ENCODE results near the gene AHI1.

Gene AHI1

DNA sequence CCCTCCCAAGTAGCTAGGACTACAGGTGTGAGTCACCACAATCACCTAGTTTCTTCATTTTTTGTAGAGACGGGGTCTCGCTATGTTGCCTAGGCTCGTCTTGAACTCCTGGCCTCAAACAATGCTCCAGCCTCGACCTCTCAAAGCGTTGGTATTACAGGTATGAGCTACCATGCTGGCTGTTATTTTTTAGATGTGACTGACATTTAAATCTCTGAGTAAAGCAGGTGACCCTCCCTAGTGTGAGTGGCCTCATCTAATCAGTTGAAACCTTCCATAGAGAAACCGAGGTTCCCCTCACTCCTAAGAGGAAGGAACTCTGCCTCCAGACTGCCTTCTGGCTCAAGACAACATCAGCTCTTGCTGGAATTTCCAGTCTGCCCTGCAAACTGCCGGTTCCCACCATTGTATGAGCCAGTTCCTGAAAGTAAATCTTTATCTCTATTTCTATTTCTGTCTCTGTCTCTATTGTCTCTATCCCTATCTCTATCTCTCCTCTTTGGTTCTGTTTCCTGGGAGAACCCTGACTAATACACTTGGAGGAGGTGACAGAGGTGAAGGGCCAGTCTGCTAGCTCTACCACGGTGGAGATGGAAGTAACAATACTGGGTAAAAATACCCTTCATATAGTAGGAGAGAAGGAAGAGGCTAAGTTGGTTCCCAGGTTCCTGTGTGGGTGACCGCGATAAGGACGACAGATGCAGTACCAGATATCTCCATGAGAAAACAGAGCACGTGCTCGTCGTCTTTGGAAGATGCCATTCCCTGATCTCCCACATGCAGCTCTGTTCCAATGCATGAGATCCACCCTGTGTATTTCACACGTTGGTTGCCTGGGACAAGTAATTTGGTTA, 235.4 kb downstream of the AHI1 start:
- no peak overlapping the region for H3K4me3 ChIP-seq (ENCODE audit: low read depth, low read length)
- TF ChIP-seq, protein P1, sequence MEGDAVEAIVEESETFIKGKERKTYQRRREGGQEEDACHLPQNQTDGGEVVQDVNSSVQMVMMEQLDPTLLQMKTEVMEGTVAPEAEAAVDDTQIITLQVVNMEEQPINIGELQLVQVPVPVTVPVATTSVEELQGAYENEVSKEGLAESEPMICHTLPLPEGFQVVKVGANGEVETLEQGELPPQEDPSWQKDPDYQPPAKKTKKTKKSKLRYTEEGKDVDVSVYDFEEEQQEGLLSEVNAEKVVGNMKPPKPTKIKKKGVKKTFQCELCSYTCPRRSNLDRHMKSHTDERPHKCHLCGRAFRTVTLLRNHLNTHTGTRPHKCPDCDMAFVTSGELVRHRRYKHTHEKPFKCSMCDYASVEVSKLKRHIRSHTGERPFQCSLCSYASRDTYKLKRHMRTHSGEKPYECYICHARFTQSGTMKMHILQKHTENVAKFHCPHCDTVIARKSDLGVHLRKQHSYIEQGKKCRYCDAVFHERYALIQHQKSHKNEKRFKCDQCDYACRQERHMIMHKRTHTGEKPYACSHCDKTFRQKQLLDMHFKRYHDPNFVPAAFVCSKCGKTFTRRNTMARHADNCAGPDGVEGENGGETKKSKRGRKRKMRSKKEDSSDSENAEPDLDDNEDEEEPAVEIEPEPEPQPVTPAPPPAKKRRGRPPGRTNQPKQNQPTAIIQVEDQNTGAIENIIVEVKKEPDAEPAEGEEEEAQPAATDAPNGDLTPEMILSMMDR (IDR thresholded peaks at IDR 0.05; ENCODE audit: borderline replicate concordance, insufficient read depth, low read depth, low read length) = no peak

DNA sequence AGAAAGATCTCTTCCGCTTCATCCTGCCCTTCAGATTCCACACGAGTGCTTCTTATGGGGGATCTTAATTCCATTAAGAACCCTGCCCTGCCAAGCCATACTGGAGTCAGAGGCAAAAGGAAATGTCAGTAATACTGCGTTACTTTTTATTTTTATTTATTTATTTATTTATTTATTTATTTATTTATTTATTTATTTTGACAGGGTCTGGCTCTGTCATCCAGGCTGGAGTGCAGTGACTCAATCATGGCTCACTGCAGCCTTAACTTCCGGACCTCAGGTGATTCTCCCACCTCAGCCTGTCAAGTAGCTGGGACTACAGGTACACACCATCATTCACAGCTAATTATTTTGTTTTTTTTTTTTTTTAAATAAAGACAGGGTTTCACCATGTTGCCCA, 236.9 kb downstream of the AHI1 start:
- no peak overlapping the region for H3K4me3 ChIP-seq (ENCODE audit: low read depth, low read length)
- TF ChIP-seq, protein P1 (IDR thresholded peaks at IDR 0.05; ENCODE audit: borderline replicate concordance, insufficient read depth, low read depth, low read length) = no peak

DNA sequence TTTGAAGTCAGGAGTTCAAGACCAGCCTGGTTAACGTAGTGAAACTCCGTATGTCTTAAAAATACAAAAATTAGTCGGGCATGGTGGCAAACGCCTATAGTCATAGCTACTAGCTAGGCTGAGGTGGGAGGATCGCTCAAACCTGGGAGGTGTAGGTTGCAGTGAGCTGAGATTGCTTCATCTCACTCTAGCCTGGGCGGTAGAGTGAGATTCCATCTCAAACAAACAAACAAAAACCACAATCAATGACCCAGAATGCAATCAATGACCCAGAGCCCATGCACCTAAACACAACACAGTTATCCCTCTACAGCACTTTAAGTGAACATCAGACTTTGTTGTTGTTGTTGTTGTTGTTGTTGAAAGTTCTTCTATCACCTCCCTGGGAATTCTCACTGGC, 238.6 kb downstream of the AHI1 start:
- no peak overlapping the region for H3K4me3 ChIP-seq (ENCODE audit: low read depth, low read length)
- TF ChIP-seq, protein P1 (IDR thresholded peaks at IDR 0.05; ENCODE audit: borderline replicate concordance, insufficient read depth, low read depth, low read length) = no peak

DNA sequence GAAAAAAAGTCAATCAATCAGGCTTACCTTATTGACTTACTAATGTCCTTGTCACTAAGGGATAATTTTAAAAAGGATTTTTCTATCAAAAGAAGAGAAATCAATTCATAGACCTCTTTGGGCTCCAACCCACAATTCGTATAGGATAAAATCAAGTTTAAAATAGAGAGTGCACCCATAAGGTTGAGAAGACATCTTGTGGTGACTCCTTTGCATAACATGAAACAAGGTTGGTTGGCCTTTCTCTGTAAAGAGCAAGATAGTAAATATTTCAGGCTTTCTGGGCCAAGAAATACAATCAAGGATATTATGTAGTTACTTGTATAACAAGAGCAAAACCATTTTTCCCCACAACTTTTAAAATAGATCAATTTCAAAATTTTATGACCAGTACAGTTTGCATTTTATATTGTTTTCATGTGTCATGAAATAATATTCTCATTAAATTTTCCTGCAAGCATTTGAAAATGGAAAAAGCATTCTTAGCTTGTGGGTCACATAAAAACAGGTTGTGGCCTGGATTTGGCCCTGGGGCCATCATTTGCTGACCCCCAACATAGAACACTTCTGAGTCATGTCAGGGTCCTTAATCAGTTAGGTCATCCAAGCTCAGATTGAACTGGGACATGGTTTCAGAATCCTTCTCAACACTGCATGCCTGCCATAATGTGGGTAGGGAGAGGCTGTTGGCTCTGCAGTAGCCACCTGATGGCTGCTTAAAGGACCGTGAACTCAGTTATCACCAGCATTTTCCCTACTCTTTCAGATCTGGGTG, 239.7 kb downstream of the AHI1 start:
- H3K4me3 ChIP-seq (ENCODE audit: low read depth, low read length) = no peak overlapping the region
- TF ChIP-seq, protein P1 (IDR thresholded peaks at IDR 0.05; ENCODE audit: borderline replicate concordance, insufficient read depth, low read depth, low read length) = no peak

DNA sequence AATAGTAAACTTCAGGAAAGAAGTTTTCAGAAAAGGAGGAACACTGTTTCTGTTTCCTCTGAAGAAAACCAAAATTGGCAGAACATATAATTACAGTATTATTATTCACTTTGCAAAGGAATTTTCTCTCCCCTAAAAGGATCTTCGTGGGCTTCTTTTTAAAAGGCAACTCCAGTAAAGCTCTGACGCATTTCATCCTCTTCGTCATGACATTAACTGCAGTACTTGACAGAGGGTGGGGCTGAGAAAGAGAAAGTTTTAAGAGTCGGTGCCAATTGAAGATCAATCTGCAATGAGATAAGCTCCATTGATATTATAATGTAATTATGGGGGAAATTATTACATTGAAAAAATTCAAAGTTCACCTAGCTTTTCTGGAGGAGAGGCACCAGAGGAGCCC, 240.7 kb downstream of the AHI1 start:
- TF ChIP-seq, protein P1 (IDR thresholded peaks at IDR 0.05; ENCODE audit: borderline replicate concordance, insufficient read depth, low read depth, low read length) = no peak
- H3K4me3 ChIP-seq (ENCODE audit: low read depth, low read length) = no peak overlapping the region

DNA sequence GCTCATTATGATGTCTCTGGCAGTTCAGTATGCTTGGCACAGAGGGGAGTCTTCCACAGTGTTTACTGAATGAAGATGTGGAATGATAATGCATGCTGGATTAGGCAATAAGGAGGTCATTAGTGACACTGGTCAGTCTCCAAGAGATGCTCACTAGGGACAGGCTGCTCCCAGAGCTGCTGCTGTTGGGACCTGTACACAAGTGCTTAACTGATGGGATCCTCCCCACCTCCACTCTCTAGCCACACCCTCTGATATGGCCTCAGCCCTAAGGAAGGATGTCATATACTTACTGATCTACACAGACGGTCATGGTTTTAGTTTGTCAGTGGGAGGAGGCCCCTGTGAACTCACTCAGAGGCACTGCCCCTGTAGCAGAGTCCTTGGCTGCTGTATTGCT, 243.1 kb downstream of the AHI1 start:
- H3K4me3 ChIP-seq (ENCODE audit: low read depth, low read length) = no peak overlapping the region
- TF ChIP-seq, protein P1 (IDR thresholded peaks at IDR 0.05; ENCODE audit: borderline replicate concordance, insufficient read depth, low read depth, low read length) = no peak

All from GM12875 (cell line).